Measurements from ENCODE around the gene SLC12A2. TPM values are rescaled to one million over a fixed set of nuclear protein-coding genes. Genes with fewer than 3 reads are reported as not detected.

SLC12A2 gene
- total RNA-seq: 21.4 and 31.8 TPM in 2 replicates

DNA sequence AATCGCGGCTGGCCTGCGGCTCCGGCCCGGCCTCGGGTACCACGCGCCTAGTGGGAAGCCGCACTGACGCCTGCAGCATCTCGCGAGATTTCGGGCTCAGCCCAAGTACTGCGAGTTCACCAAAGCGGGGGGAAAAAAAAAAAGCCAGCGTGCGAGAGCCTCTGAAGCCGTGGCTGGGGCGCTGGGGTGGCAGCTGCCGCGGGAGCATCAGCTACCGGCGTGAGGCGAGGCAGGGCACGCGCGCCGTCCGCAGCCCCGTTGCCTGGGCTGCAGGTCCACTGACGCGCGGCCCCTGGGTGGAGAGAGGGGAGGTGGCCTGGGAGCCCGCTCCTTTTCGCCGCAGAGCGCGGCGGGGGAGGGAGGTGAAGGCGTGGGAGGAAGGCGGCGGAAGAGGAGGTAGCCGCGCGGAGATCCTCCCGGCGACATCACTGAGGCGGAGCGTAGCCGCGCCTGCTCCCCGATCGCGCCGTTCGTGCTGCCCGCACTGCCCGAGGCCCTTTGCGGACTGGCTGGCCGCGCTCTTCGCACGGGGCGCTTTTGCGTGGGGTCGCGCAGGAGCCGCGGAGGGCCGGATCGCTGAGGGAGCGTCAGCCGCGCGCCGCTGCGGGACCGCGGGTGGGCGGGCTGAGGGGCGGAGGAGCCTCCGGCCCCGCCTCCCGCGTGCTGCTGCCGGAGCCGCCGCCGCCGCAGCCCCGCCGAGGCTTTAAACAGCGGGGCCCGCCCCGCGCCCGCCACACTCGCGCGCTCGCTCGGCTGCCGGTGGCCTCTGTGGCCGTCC, at the start of gene SLC12A2:
Gene SLC12A2, plus strand, starts transcription at position 734 of the 778 bp plus-strand sequence. CDS start 189 bp downstream, outside the sequence.

Data from smooth muscle cell of the umbilical artery (primary cell).